ENCODE data around the gene LRMDA. TPM values are rescaled to one million over a fixed set of nuclear protein-coding genes. Genes with fewer than 3 reads are reported as not detected.

Gene LRMDA
- total RNA-seq, 4 donors from 2014 or later, result 2.2 to 7.8 (median 4.5) TPM

GRCh38 chr10:75650648-75651047, 219.2 kb downstream of the LRMDA start:
- Histone ChIP-seq H3K9me3 (no peaks in the 10 kb centered on the region), H3K4me3 (no peak overlapping the region), H3K4me1 (peaks cover 0 to 11% (median 4%) of the 10 kb centered on the region in 4 donors), H3K27ac (no peak overlapping the region), H3K36me3 (no peaks in the 10 kb centered on the region), H3K27me3 (no peaks in the 10 kb centered on the region)
- in situ Hi-C loops (cut with MboI; ENCODE audit: low pct_ligation_motif_present in 1 of 4, low pct_unique_long_range_greater_than_20kb in 1 of 4, low sequenced_read_pairs in 3 of 4), result no loop called here
- intact Hi-C loops (cut with DNase I; ENCODE audit: low total_unique reads), result loop anchor here (10.0 kb wide), 1 partner anchor 246 kb away; the partner anchor contains the start of gene ZNF503
- WGBS, 2 donors (ENCODE audit: low coverage in 1 of 2), result 57 to 86% methylated on average over 1 to 4 of the region's 4 CpGs
- TF ChIP-seq CTCF (IDR thresholded peaks at IDR 0.05) (no peak), POLR2A (IDR thresholded peaks at IDR 0.05) (no peak)
- DNase-seq, result no peak

GRCh38 chr10:75651417-75651816, 220.0 kb downstream of the LRMDA start:
- peak; percentile 49 for DNase-seq
- TF ChIP-seq POLR2A (IDR thresholded peaks at IDR 0.05) (no peak), CTCF (IDR thresholded peaks at IDR 0.05) (peak; percentile 14 to 49 (median 33)), EP300 (IDR thresholded peaks at IDR 0.05; ENCODE audit: low read depth) (no peak)
- WGBS, 2 donors (ENCODE audit: low coverage in 1 of 2), result 68 to 84% methylated on average over 2 of the region's 2 CpGs
- no peaks in the 10 kb centered on the region for H3K9me3 ChIP-seq
- peaks cover 0 to 19% (median 4%) of the 10 kb centered on the region in 4 donors for H3K4me1 ChIP-seq
- H3K4me3 ChIP-seq, result no peak overlapping the region
- in situ Hi-C loops (cut with MboI; ENCODE audit: low pct_ligation_motif_present in 1 of 4, low pct_unique_long_range_greater_than_20kb in 1 of 4, low sequenced_read_pairs in 3 of 4), result no loop called here
- no peaks in the 10 kb centered on the region for H3K27me3 ChIP-seq
- no peaks in the 10 kb centered on the region for H3K36me3 ChIP-seq
- intact Hi-C loops (cut with DNase I; ENCODE audit: low total_unique reads), result loop anchor here (10.0 kb wide), 1 partner anchor 247 kb away; the partner anchor contains the start of gene ZNF503
- no peak overlapping the region for H3K27ac ChIP-seq

GRCh38 chr10:75652146-75652740, 220.8 kb downstream of the LRMDA start:
- TF ChIP-seq CTCF (IDR thresholded peaks at IDR 0.05), result no peak
- TF ChIP-seq EP300 (IDR thresholded peaks at IDR 0.05; ENCODE audit: low read depth), result no peak
- TF ChIP-seq POLR2AphosphoS5 (IDR thresholded peaks at IDR 0.05), result no peak
- TF ChIP-seq POLR2A (IDR thresholded peaks at IDR 0.05), result no peak
- in situ Hi-C loops (cut with MboI; ENCODE audit: low pct_ligation_motif_present in 1 of 4, low pct_unique_long_range_greater_than_20kb in 1 of 4, low sequenced_read_pairs in 3 of 4), result no loop called here
- intact Hi-C loops (cut with DNase I; ENCODE audit: low total_unique reads), result loop anchor here (10.0 kb wide), 1 partner anchor 247 kb away; the partner anchor contains the start of gene ZNF503
- Histone ChIP-seq H3K27ac (no peak overlapping the region), H3K4me3 (no peak overlapping the region), H3K36me3 (no peaks in the 10 kb centered on the region), H3K4me1 (peaks cover 0 to 19% (median 4%) of the 10 kb centered on the region in 4 donors), H3K27me3 (no peaks in the 10 kb centered on the region), H3K9me3 (no peaks in the 10 kb centered on the region)
- DNase-seq, result no peak
- WGBS, 2 donors (ENCODE audit: low coverage in 1 of 2), result 69 to 89% methylated on average over 5 of the region's 5 CpGs

GRCh38 chr10:75653761-75654160, 222.3 kb downstream of the LRMDA start:
- intact Hi-C loops (cut with DNase I; ENCODE audit: low total_unique reads) (loop anchor here (10.0 kb wide), 1 partner anchor 249 kb away; the partner anchor contains the start of gene ZNF503), in situ Hi-C loops (cut with MboI; ENCODE audit: low pct_ligation_motif_present in 1 of 4, low pct_unique_long_range_greater_than_20kb in 1 of 4, low sequenced_read_pairs in 3 of 4) (no loop called here)
- no peak overlapping the region for H3K4me3 ChIP-seq
- H3K36me3 ChIP-seq, result no peaks in the 10 kb centered on the region
- WGBS, 2 donors (ENCODE audit: low coverage in 1 of 2), result 89 to 94% methylated on average over 5 to 8 of the region's 8 CpGs
- H3K9me3 ChIP-seq, result no peaks in the 10 kb centered on the region
- H3K27ac ChIP-seq, result no peak overlapping the region
- H3K27me3 ChIP-seq, result no peaks in the 10 kb centered on the region
- H3K4me1 ChIP-seq, result peaks cover 0 to 19% (median 4%) of the 10 kb centered on the region in 4 donors
- TF ChIP-seq CTCF (IDR thresholded peaks at IDR 0.05), result no peak
- no peak for TF ChIP-seq POLR2AphosphoS5 (IDR thresholded peaks at IDR 0.05)
- no peak for TF ChIP-seq EP300 (IDR thresholded peaks at IDR 0.05; ENCODE audit: low read depth)
- no peak for TF ChIP-seq POLR2A (IDR thresholded peaks at IDR 0.05)
- DNase-seq, result no peak

Measured in transverse colon (tissue), 4 donors.